ENCODE data around the gene CXADR. TPM values are rescaled to one million over a fixed set of nuclear protein-coding genes. Genes with fewer than 3 reads are reported as not detected.

Gene CXADR
- total RNA-seq, 1 experiment from 2014 or later = 119 TPM

DNA sequence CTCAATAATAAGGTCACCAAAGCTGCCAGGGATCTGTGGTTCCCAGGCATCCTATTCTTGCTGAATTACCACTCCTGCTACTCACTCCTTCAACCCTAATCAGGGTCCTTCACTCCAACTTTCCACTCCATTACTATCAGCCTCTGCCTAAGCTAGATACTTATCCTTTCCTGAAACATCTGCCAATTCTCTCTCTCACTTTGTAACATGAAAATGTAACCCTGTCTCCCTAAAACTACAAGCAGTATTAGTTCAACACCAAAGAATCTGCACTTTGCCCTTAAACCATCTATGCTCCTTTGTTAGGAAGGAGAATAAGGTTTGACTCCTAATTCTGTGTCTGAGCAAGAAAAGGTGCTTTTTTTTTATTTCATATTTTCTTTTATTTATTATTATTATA, 15.5 kb upstream of the CXADR start:
- TF ChIP-seq, protein P1, sequence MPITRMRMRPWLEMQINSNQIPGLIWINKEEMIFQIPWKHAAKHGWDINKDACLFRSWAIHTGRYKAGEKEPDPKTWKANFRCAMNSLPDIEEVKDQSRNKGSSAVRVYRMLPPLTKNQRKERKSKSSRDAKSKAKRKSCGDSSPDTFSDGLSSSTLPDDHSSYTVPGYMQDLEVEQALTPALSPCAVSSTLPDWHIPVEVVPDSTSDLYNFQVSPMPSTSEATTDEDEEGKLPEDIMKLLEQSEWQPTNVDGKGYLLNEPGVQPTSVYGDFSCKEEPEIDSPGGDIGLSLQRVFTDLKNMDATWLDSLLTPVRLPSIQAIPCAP (CRISPR knock-in tag; IDR thresholded peaks at IDR 0.05) = no peak
- TF ChIP-seq, protein P2, sequence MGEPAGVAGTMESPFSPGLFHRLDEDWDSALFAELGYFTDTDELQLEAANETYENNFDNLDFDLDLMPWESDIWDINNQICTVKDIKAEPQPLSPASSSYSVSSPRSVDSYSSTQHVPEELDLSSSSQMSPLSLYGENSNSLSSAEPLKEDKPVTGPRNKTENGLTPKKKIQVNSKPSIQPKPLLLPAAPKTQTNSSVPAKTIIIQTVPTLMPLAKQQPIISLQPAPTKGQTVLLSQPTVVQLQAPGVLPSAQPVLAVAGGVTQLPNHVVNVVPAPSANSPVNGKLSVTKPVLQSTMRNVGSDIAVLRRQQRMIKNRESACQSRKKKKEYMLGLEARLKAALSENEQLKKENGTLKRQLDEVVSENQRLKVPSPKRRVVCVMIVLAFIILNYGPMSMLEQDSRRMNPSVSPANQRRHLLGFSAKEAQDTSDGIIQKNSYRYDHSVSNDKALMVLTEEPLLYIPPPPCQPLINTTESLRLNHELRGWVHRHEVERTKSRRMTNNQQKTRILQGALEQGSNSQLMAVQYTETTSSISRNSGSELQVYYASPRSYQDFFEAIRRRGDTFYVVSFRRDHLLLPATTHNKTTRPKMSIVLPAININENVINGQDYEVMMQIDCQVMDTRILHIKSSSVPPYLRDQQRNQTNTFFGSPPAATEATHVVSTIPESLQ (CRISPR knock-in tag; IDR thresholded peaks at IDR 0.05) = no peak
- TF ChIP-seq, protein P3, sequence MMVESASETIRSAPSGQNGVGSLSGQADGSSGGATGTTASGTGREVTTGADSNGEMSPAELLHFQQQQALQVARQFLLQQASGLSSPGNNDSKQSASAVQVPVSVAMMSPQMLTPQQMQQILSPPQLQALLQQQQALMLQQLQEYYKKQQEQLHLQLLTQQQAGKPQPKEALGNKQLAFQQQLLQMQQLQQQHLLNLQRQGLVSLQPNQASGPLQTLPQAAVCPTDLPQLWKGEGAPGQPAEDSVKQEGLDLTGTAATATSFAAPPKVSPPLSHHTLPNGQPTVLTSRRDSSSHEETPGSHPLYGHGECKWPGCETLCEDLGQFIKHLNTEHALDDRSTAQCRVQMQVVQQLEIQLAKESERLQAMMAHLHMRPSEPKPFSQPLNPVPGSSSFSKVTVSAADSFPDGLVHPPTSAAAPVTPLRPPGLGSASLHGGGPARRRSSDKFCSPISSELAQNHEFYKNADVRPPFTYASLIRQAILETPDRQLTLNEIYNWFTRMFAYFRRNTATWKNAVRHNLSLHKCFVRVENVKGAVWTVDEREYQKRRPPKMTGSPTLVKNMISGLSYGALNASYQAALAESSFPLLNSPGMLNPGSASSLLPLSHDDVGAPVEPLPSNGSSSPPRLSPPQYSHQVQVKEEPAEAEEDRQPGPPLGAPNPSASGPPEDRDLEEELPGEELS (CRISPR knock-in tag; IDR thresholded peaks at IDR 0.05) = no peak
- TF ChIP-seq, protein P4, sequence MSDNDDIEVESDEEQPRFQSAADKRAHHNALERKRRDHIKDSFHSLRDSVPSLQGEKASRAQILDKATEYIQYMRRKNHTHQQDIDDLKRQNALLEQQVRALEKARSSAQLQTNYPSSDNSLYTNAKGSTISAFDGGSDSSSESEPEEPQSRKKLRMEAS (CRISPR knock-in tag; IDR thresholded peaks at IDR 0.05) = no peak
- TF ChIP-seq, protein P5, sequence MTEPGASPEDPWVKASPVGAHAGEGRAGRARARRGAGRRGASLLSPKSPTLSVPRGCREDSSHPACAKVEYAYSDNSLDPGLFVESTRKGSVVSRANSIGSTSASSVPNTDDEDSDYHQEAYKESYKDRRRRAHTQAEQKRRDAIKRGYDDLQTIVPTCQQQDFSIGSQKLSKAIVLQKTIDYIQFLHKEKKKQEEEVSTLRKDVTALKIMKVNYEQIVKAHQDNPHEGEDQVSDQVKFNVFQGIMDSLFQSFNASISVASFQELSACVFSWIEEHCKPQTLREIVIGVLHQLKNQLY (CRISPR knock-in tag; IDR thresholded peaks at IDR 0.05) = no peak
- no peak overlapping the region for H3K4me3 Mint-ChIP-seq
- H3K4me1 Mint-ChIP-seq = no peaks in the 10 kb centered on the region
- DNase-seq (ENCODE audit: low spot score) (no peak), ATAC-seq (no peak)
- no peaks in the 10 kb centered on the region for H3K36me3 Mint-ChIP-seq
- CTCF ChIA-PET = no interaction called here
- POLR2A ChIA-PET = no interaction called here
- H3K27me3 Mint-ChIP-seq (ENCODE audit: low read depth) = no peaks in the 10 kb centered on the region
- H3K27ac Mint-ChIP-seq = no peak overlapping the region
- no peaks in the 10 kb centered on the region for H3K9me3 Mint-ChIP-seq

DNA sequence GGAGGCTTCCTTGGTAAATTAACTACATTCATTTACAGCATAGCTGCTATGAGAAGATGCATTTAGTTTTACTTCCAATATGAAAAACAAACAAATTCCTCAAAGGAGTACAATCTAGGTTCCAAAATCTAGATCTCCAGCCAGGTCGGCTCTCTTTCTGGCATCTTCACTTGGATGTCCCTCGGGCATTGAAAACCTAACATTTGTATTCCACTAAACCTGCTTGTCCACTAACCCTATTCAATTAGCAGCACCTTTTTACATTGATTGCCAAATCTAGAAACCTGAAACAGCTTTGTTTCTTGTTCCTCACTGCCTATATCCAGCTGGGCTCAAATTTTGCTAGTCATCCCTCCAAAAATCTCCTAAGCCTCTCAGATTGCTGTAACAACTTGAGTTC, 14.3 kb upstream of the CXADR start:
- CTCF ChIA-PET = no interaction called here
- no peak for TF ChIP-seq ZNF317 (CRISPR knock-in tag; IDR thresholded peaks at IDR 0.05; ENCODE audit: borderline replicate concordance, low read depth)
- TF ChIP-seq NFE2L1 (CRISPR knock-in tag; IDR thresholded peaks at IDR 0.05) = no peak
- TF ChIP-seq, protein P6, sequence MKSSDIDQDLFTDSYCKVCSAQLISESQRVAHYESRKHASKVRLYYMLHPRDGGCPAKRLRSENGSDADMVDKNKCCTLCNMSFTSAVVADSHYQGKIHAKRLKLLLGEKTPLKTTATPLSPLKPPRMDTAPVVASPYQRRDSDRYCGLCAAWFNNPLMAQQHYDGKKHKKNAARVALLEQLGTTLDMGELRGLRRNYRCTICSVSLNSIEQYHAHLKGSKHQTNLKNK (CRISPR knock-in tag; IDR thresholded peaks at IDR 0.05) = no peak
- no peak for TF ChIP-seq FOXP1 (CRISPR knock-in tag; IDR thresholded peaks at IDR 0.05; ENCODE audit: borderline replicate concordance)
- no peak for TF ChIP-seq ZNF671 (CRISPR knock-in tag; IDR thresholded peaks at IDR 0.05)
- no peak for TF ChIP-seq PRRX2 (CRISPR knock-in tag; IDR thresholded peaks at IDR 0.05)
- TF ChIP-seq, protein P1 (CRISPR knock-in tag; IDR thresholded peaks at IDR 0.05) = no peak
- no peak for TF ChIP-seq NR3C1 (CRISPR knock-in tag; conservative IDR thresholded peaks at IDR 0.05; ENCODE audit: low read depth)
- TF ChIP-seq, protein P7, sequence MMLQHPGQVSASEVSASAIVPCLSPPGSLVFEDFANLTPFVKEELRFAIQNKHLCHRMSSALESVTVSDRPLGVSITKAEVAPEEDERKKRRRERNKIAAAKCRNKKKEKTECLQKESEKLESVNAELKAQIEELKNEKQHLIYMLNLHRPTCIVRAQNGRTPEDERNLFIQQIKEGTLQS (CRISPR knock-in tag; conservative IDR thresholded peaks at IDR 0.05) = no peak
- Mint-ChIP-seq H3K27ac (no peak overlapping the region), H3K27me3 (ENCODE audit: low read depth) (no peaks in the 10 kb centered on the region), H3K9me3 (no peaks in the 10 kb centered on the region), H3K36me3 (no peaks in the 10 kb centered on the region), H3K4me1 (no peaks in the 10 kb centered on the region), H3K4me3 (no peak overlapping the region)
- DNase-seq (ENCODE audit: low spot score) (no peak), ATAC-seq (no peak)
- POLR2A ChIA-PET = no interaction called here

Measured in WTC11 (cell line).